ENCODE results near the gene DOCK1. TPM values are rescaled to one million over a fixed set of nuclear protein-coding genes. Genes with fewer than 3 reads are reported as not detected.

DOCK1 gene
- total and polyA plus RNA-seq, 2 donors (not counting 1 experiment from before 2014, with no cell fraction given), result 20.5 to 91.0 TPM

DNA sequence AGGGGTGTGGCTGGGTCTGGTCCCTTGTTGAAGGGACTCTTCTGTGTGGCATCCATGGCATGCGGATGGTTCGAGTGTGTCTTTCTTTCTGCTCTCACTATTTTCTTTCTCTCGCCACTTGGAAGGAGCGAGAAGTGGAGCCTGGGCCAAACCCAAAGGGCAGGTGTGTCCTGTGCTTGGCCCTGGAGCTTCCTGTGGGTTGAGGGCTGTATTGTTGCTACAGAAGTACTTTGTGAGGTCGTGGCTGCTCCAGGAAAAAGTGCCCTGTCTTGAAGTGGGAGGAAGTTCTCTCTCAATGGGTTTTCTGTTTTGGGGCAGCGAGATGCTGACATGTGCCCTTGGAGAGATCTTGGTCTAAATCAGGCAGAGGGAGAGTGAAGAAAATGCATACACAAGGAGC is 72.0 kb downstream of the DOCK1 start:
- Histone ChIP-seq H3K4me1 (ENCODE audit: control insufficient read depth, extremely low read depth, insufficient read depth, low read length) (peaks cover 11% of the 10 kb centered on the region), H3K9me3 (ENCODE audit: control insufficient read depth, insufficient read depth, low read depth, low read length) (no peaks in the 10 kb centered on the region), H3K27me3 (ENCODE audit: control insufficient read depth, insufficient read depth, low read length) (no peaks in the 10 kb centered on the region), H3K27ac (ENCODE audit: insufficient read depth, low read length) (no peak overlapping the region), H3K9ac (ENCODE audit: insufficient read depth, low read length) (no peak overlapping the region), H3K4me2 (ENCODE audit: extremely low read depth, insufficient read depth, low read length) (no peak overlapping the region), H3K36me3 (ENCODE audit: control insufficient read depth, insufficient read depth, low read length) (no peaks in the 10 kb centered on the region), H4K20me1 (ENCODE audit: control insufficient read depth, extremely low read depth, insufficient read depth, low read length) (no peaks in the 10 kb centered on the region), H3K79me2 (ENCODE audit: control insufficient read depth, insufficient read depth, low read length) (no peaks in the 10 kb centered on the region), H3K4me3 (replicated peaks in 1 of 4; ENCODE audit: control extremely low read depth in 1 of 4, insufficient read depth in 1 of 4, low read depth in 3 of 4, low read length in 4 of 4) (no peak overlapping the region), H2AFZ (ENCODE audit: low read length) (no peak overlapping the region)
- TF ChIP-seq, protein P1, sequence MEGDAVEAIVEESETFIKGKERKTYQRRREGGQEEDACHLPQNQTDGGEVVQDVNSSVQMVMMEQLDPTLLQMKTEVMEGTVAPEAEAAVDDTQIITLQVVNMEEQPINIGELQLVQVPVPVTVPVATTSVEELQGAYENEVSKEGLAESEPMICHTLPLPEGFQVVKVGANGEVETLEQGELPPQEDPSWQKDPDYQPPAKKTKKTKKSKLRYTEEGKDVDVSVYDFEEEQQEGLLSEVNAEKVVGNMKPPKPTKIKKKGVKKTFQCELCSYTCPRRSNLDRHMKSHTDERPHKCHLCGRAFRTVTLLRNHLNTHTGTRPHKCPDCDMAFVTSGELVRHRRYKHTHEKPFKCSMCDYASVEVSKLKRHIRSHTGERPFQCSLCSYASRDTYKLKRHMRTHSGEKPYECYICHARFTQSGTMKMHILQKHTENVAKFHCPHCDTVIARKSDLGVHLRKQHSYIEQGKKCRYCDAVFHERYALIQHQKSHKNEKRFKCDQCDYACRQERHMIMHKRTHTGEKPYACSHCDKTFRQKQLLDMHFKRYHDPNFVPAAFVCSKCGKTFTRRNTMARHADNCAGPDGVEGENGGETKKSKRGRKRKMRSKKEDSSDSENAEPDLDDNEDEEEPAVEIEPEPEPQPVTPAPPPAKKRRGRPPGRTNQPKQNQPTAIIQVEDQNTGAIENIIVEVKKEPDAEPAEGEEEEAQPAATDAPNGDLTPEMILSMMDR (conservative IDR thresholded peaks at IDR 0.05 in 1 of 2, IDR thresholded peaks at IDR 0.05 in 1 of 2; ENCODE audit: low read depth in 1 of 2, low read length in 2 of 2), result no peak
- TF ChIP-seq EZH2 (IDR thresholded peaks at IDR 0.05; ENCODE audit: low read length, missing control alignments), result no peak
- DNase-seq (ENCODE audit: low read depth in 2 of 2), result no peak

DNA sequence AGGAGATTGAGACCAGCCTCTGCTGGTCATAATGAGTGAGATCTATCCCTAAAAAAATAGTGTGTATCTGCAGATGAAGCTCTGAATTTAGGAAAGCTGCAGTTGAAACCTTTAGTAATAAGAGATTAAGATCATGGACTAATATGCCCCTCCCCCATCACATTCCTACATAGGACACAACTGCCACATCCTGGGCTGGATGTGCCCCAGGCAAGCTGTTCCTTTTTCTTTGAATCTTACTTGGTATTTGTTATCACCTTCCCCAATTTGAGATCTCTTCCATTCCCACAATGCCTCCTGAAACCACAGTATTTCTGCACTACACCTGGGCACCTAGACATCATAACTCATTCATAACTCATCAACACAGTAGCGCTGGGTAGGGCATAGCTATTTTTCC is 74.1 kb downstream of the DOCK1 start:
- Histone ChIP-seq H3K79me2 (ENCODE audit: control insufficient read depth, insufficient read depth, low read length) (no peaks in the 10 kb centered on the region), H3K9me3 (ENCODE audit: control insufficient read depth, insufficient read depth, low read depth, low read length) (no peaks in the 10 kb centered on the region), H3K4me2 (ENCODE audit: extremely low read depth, insufficient read depth, low read length) (no peak overlapping the region), H2AFZ (ENCODE audit: low read length) (no peak overlapping the region), H3K36me3 (ENCODE audit: control insufficient read depth, insufficient read depth, low read length) (peaks cover 4% of the 10 kb centered on the region), H4K20me1 (ENCODE audit: control insufficient read depth, extremely low read depth, insufficient read depth, low read length) (no peaks in the 10 kb centered on the region), H3K9ac (ENCODE audit: insufficient read depth, low read length) (no peak overlapping the region), H3K4me1 (ENCODE audit: control insufficient read depth, extremely low read depth, insufficient read depth, low read length) (no peaks in the 10 kb centered on the region), H3K4me3 (replicated peaks in 1 of 4; ENCODE audit: control extremely low read depth in 1 of 4, insufficient read depth in 1 of 4, low read depth in 3 of 4, low read length in 4 of 4) (no peak overlapping the region), H3K27ac (ENCODE audit: insufficient read depth, low read length) (no peak overlapping the region), H3K27me3 (ENCODE audit: control insufficient read depth, insufficient read depth, low read length) (no peaks in the 10 kb centered on the region)
- TF ChIP-seq EZH2 (IDR thresholded peaks at IDR 0.05; ENCODE audit: low read length, missing control alignments), result no peak
- TF ChIP-seq, protein P1 (conservative IDR thresholded peaks at IDR 0.05 in 1 of 2, IDR thresholded peaks at IDR 0.05 in 1 of 2; ENCODE audit: low read depth in 1 of 2, low read length in 2 of 2), result no peak
- DNase-seq (ENCODE audit: low read depth in 2 of 2), result no peak

DNA sequence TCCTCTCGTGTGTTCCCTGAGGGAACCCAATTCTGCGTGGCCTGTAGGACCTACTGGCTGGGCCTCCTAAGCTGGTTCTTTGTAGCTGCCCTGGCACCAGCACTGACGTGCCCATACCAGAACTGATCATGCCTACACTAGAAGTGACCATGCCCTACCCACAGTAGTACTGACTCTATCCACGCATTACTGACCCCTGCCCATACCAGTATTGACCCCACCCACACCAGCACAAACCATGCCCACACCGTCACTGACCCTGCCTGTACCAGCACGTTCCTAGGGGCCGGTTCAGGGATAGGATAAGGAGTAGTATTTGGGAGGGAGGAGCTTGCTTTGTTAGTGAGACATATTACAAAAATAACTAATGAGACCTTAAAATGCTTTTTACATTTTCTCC is 88.0 kb downstream of the DOCK1 start:
- DNase-seq (ENCODE audit: low read depth in 2 of 2), result no peak
- H3K9me3 ChIP-seq (ENCODE audit: control insufficient read depth, insufficient read depth, low read depth, low read length), result no peaks in the 10 kb centered on the region
- H3K4me3 ChIP-seq (replicated peaks in 1 of 4; ENCODE audit: control extremely low read depth in 1 of 4, insufficient read depth in 1 of 4, low read depth in 3 of 4, low read length in 4 of 4), result no peak overlapping the region
- H3K79me2 ChIP-seq (ENCODE audit: control insufficient read depth, insufficient read depth, low read length), result no peaks in the 10 kb centered on the region
- TF ChIP-seq, protein P1 (conservative IDR thresholded peaks at IDR 0.05 in 1 of 2, IDR thresholded peaks at IDR 0.05 in 1 of 2; ENCODE audit: low read depth in 1 of 2, low read length in 2 of 2), result no peak
- TF ChIP-seq EZH2 (IDR thresholded peaks at IDR 0.05; ENCODE audit: low read length, missing control alignments), result no peak
- no peaks in the 10 kb centered on the region for H3K4me1 ChIP-seq (ENCODE audit: control insufficient read depth, extremely low read depth, insufficient read depth, low read length)
- peaks cover 4% of the 10 kb centered on the region for H3K36me3 ChIP-seq (ENCODE audit: control insufficient read depth, insufficient read depth, low read length)
- no peaks in the 10 kb centered on the region for H3K27me3 ChIP-seq (ENCODE audit: control insufficient read depth, insufficient read depth, low read length)
- H3K9ac ChIP-seq (ENCODE audit: insufficient read depth, low read length), result no peak overlapping the region
- H2AFZ ChIP-seq (ENCODE audit: low read length), result no peak overlapping the region
- H3K4me2 ChIP-seq (ENCODE audit: extremely low read depth, insufficient read depth, low read length), result no peak overlapping the region
- H4K20me1 ChIP-seq (ENCODE audit: control insufficient read depth, extremely low read depth, insufficient read depth, low read length), result no peaks in the 10 kb centered on the region
- no peak overlapping the region for H3K27ac ChIP-seq (ENCODE audit: insufficient read depth, low read length)

Data from fibroblast of lung (primary cell).